ENCODE results near the gene SLC35B1. TPM values are rescaled to one million over a fixed set of nuclear protein-coding genes. Genes with fewer than 3 reads are reported as not detected.

The SLC35B1 gene
- total and polyA plus RNA-seq, 2 of the 4 experiments (the other 2 are of a cell fraction) = 66.4 to 86.2 TPM

DNA sequence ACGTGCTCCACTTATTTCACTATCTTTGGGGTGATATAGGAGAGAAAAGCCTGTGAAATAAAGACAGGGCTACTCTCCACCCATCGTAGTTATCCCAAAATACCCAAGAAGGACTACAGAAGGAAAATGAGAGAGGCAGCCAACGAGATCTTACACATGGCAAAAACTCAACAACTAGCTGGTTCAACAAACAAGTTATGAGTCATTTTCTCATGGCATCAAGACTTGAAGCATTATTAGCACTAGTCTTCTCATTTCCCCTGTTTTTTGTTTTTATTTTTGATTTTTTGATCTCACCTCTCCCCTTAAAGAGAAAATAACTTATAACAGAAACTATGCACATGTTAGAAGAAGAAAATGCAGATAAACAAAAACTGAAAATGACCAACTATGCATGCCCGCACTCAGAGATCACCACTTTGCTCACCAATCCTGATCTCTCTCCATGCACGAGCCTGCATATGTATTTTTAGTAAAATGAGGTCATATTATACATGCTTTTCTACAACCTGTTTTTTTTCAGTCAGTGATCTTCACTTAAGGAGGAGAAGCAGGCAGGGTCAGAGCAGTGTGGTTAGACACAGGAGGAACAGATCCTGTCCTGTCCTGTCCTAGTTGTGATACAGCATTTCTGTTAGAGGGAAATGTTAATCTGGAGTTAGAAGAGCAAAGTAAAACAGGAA, 33.4 kb upstream of the SLC35B1 start:
- H3K4me1 ChIP-seq (ENCODE audit: control insufficient read depth, insufficient read depth, low read length) = peaks cover 4% of the 10 kb centered on the region
- H3K18ac ChIP-seq (ENCODE audit: low read depth, low read length) = no peak overlapping the region
- H3K23ac ChIP-seq (ENCODE audit: low read depth, low read length) = no peak overlapping the region
- no peak overlapping the region for H3K4me2 ChIP-seq (ENCODE audit: low read depth, low read length)
- intact Hi-C loops (cut with micrococcal nuclease) = no loop called here
- H3K9me3 ChIP-seq (ENCODE audit: control insufficient read depth, insufficient read depth, low read length) = no peaks in the 10 kb centered on the region
- no peak overlapping the region for H3K4ac ChIP-seq (ENCODE audit: low read depth, low read length)
- no peaks in the 10 kb centered on the region for H3K36me3 ChIP-seq (ENCODE audit: control insufficient read depth, insufficient read depth, low read length)
- no peaks in the 10 kb centered on the region for H3K79me1 ChIP-seq (ENCODE audit: low read depth in 1 of 2, low read length in 2 of 2)
- peak; percentile 37 for ATAC-seq (ENCODE audit: low read depth)
- in situ Hi-C loops (cut with MboI; ENCODE audit: low sequenced_read_pairs) = no loop called here
- ChIA-PET POLR2A (ENCODE audit: unreplicated experiment) (no interaction called here), CTCF (interaction anchor here (0.8 kb wide), 1 partner anchor 174 kb away, joined by 3 read pairs; no protein-coding TSS in a partner anchor)
- no TSS peak for BruUV-seq (replicated peaks)
- H3K27me3 ChIP-seq (ENCODE audit: control insufficient read depth, insufficient read depth, low read length) = peaks cover 10% of the 10 kb centered on the region
- no CpG with 5 or more reads among the region's 5 CpGs for WGBS, 2 experiments (ENCODE audit: extremely low coverage in 2 of 2, insufficient read length in 1 of 2)
- no peak overlapping the region for H2BK20ac ChIP-seq (ENCODE audit: low read depth, low read length)
- no peak overlapping the region for H3K9ac ChIP-seq (ENCODE audit: low read depth, low read length)
- no peak overlapping the region for H4K8ac ChIP-seq (ENCODE audit: low read depth in 2 of 2, low read length in 2 of 2)
- H4K91ac ChIP-seq (ENCODE audit: insufficient read depth, low read depth, low read length) = no peak overlapping the region
- no peak overlapping the region for H3K27ac ChIP-seq (ENCODE audit: insufficient read depth, low read length)
- H4K5ac ChIP-seq (ENCODE audit: low read depth, low read length) = no peak overlapping the region
- no peak overlapping the region for H2AFZ ChIP-seq (replicated peaks; ENCODE audit: low read length, poor library complexity)
- no peaks in the 10 kb centered on the region for H4K20me1 ChIP-seq (ENCODE audit: insufficient read depth, low read length)
- no peak overlapping the region for H3K14ac ChIP-seq (replicated peaks; ENCODE audit: low read depth, low read length)
- no peak overlapping the region for H2AK5ac ChIP-seq (ENCODE audit: low read depth, low read length)
- no peak overlapping the region for H3K4me3 ChIP-seq (ENCODE audit: insufficient read depth, low read depth, low read length)
- TF ChIP-seq RCOR1 (IDR thresholded peaks at IDR 0.05; ENCODE audit: insufficient replicate concordance, low read length) = no peak
- no peak for TF ChIP-seq NFE2L2 (IDR thresholded peaks at IDR 0.05; ENCODE audit: low read depth, low read length)
- TF ChIP-seq CHD1 (IDR thresholded peaks at IDR 0.05; ENCODE audit: low read depth, low read length) = no peak
- TF ChIP-seq SMC3 (IDR thresholded peaks at IDR 0.05; ENCODE audit: low read depth, low read length) = no peak
- TF ChIP-seq FOS (IDR thresholded peaks at IDR 0.05; ENCODE audit: low read depth, low read length) = no peak
- TF ChIP-seq MXI1 (IDR thresholded peaks at IDR 0.05; ENCODE audit: borderline replicate concordance, low read depth, low read length) = no peak
- no peak for TF ChIP-seq MAFK (IDR thresholded peaks at IDR 0.05; ENCODE audit: low read depth, low read length)
- TF ChIP-seq CEBPB (IDR thresholded peaks at IDR 0.05; ENCODE audit: low read depth, low read length) = no peak
- TF ChIP-seq RFX5 (IDR thresholded peaks at IDR 0.05; ENCODE audit: low read depth, low read length) = no peak
- no peak for TF ChIP-seq BHLHE40 (IDR thresholded peaks at IDR 0.05; ENCODE audit: low read depth, low read length)
- TF ChIP-seq, protein P1, sequence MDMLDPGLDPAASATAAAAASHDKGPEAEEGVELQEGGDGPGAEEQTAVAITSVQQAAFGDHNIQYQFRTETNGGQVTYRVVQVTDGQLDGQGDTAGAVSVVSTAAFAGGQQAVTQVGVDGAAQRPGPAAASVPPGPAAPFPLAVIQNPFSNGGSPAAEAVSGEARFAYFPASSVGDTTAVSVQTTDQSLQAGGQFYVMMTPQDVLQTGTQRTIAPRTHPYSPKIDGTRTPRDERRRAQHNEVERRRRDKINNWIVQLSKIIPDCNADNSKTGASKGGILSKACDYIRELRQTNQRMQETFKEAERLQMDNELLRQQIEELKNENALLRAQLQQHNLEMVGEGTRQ (IDR thresholded peaks at IDR 0.05; ENCODE audit: low read depth, low read length) = no peak
- H2BK120ac ChIP-seq (ENCODE audit: low read depth, low read length) = no peak overlapping the region
- H3K56ac ChIP-seq (ENCODE audit: extremely low read depth, insufficient read depth, low read length) = no peak overlapping the region
- no peaks in the 10 kb centered on the region for H3K9me1 ChIP-seq (ENCODE audit: insufficient read depth, low read length)
- dilution Hi-C loops (cut with HindIII; ENCODE audit: low sequenced_read_pairs, unreplicated experiment) = no loop called here
- no peak overlapping the region for H2BK15ac ChIP-seq (ENCODE audit: low read depth, low read length)
- H2AK9ac ChIP-seq (replicated peaks; ENCODE audit: low read depth, low read length, poor library complexity) = no peak overlapping the region
- H2BK5ac ChIP-seq (ENCODE audit: low read depth, low read length, poor library complexity, severe bottlenecking) = no peak overlapping the region
- DNase-seq = peak; percentile 33
